AG10803 (cell line): ENCODE measurements around the gene ZNF750.

Experiments used
- DNase-seq: peaks from one replicate; pipeline ENCODE4 v3.0.0; 2010; ENCODE audit warnings: low read depth
- H3K4me3 ChIP-seq: 2 replicates; pipeline ENCODE4 v1.5.1; 2011; ENCODE audit warnings: mild to moderate bottlenecking, low read length, control low read depth
- CTCF ChIP-seq: conservative IDR thresholded peaks from 2 replicates; pipeline ENCODE4 v1.5.1; 2011; ENCODE audit warnings: mild to moderate bottlenecking, low read length, control low read depth, inconsistent platforms

The ZNF750 gene

GRCh38 chr17:82815790-82816305 lies 24.0 kb downstream of the ZNF750 start:
- no peak for DNase-seq
- TF ChIP-seq CTCF, result no peak
- H3K4me3 ChIP-seq, result no peak overlapping the region

GRCh38 chr17:82815354-82815753 lies 24.5 kb downstream of the ZNF750 start:
- TF ChIP-seq CTCF, result no peak
- no peak overlapping the region for H3K4me3 ChIP-seq
- DNase-seq, result no peak

- TF ChIP-seq CTCF, result no peak
- DNase-seq, result no peak
- no peak overlapping the region for H3K4me3 ChIP-seq
These were observed 25.0 kb downstream of the ZNF750 start for GRCh38 chr17:82814834-82815233.

- no peak for TF ChIP-seq CTCF
- no peak for DNase-seq
- no peak overlapping the region for H3K4me3 ChIP-seq
These were observed 26.3 kb downstream of the ZNF750 start for GRCh38 chr17:82813299-82814051.

- TF ChIP-seq CTCF, result no peak
- H3K4me3 ChIP-seq, result no peak overlapping the region
These were observed 27.2 kb downstream of the ZNF750 start for GRCh38 chr17:82812601-82813000.

GRCh38 chr17:82812058-82812457 lies 27.8 kb downstream of the ZNF750 start:
- DNase-seq, result no peak
- no peak overlapping the region for H3K4me3 ChIP-seq
- no peak for TF ChIP-seq CTCF

More at GRCh38 chr17:82812601-82813000, 27.2 kb downstream of the ZNF750 start:
- no peak for DNase-seq
